IMR-90 (cell line): ENCODE results near the gene TNN. TPM values are rescaled to one million over a fixed set of nuclear protein-coding genes. Genes with fewer than 3 reads are reported as not detected.
"Not testable (repeated sequence)": the region's sequence is repeated elsewhere in the genome, so short reads cannot be mapped to it uniquely, and the experiment has no call there.

Experiments
- ATAC-seq: fragments of 200-7000 bp; cut with Tn5 transposase; 2 replicates; pipeline ENCODE4 v1.9.1; 2020; ENCODE audit warnings: low read depth, mild to moderate bottlenecking, moderate library complexity
- BruUV-seq: library from RNA; stranded (reverse); fragments of 400-500 nt; replicated peaks from 2 replicates; lab custom pipeline; 2021; lab: Mats Ljungman, UMichigan
- CTCF ChIA-PET: fragments of 300-600 bp; formaldehyde crosslinking; extraction: SDS; loops from one replicate; lab custom pipeline; 2021; ENCODE audit warnings: antibody characterized with exemption; lab: Yijun Ruan, JAX
- POLR2A ChIA-PET: fragments of 300-600 bp; sonication (Branson Sonifier 250); formaldehyde crosslinking; loops from one replicate; lab custom pipeline; 2022; ENCODE audit warnings: antibody characterized with exemption; ENCODE audit not compliant: unreplicated experiment; lab: Charles Lee
- DNase-seq: peaks from one replicate; pipeline ENCODE4 v3.0.0; 2013
- H2AFZ ChIP-seq: replicated peaks from 2 replicates; pipeline ENCODE3; 2013; ENCODE audit warnings: low read length, mild to moderate bottlenecking; ENCODE audit not compliant: poor library complexity
- H2AK5ac ChIP-seq: 2 replicates; pipeline ENCODE4 v1.6.1; 2013; ENCODE audit warnings: low read depth, low read length, inconsistent platforms
- H2AK9ac ChIP-seq: replicated peaks from 2 replicates; pipeline ENCODE3; 2013; ENCODE audit warnings: mild to moderate bottlenecking, low read depth, low read length, moderate library complexity; ENCODE audit not compliant: poor library complexity
- H2BK120ac ChIP-seq: 2 replicates; pipeline ENCODE4 v1.6.1; 2013; ENCODE audit warnings: low read depth, low read length, inconsistent platforms
- H2BK15ac ChIP-seq: 3 replicates; pipeline ENCODE4 v1.6.1; 2013; ENCODE audit warnings: low read depth, low read length, inconsistent platforms
- H2BK20ac ChIP-seq: 2 replicates; pipeline ENCODE4 v1.6.1; 2013; ENCODE audit warnings: low read depth, mild to moderate bottlenecking, inconsistent platforms, low read length, moderate library complexity
- H2BK5ac ChIP-seq: 2 replicates; pipeline ENCODE4 v1.6.1; 2013; ENCODE audit warnings: mild to moderate bottlenecking, low read depth, low read length, inconsistent platforms; ENCODE audit not compliant: poor library complexity, severe bottlenecking
- H3K14ac ChIP-seq: replicated peaks from 2 replicates; pipeline ENCODE4 v1.6.1; 2013; ENCODE audit warnings: low read depth, low read length, inconsistent platforms
- H3K18ac ChIP-seq: 2 replicates; pipeline ENCODE4 v1.6.1; 2013; ENCODE audit warnings: low read depth, low read length, control low read depth
- H3K23ac ChIP-seq: 2 replicates; pipeline ENCODE4 v1.6.1; 2013; ENCODE audit warnings: low read depth, low read length, inconsistent platforms
- H3K27ac ChIP-seq: 2 replicates; pipeline ENCODE4 v1.5.1; 2013; ENCODE audit warnings: mild to moderate bottlenecking, control low read depth, low read length; ENCODE audit not compliant: insufficient read depth
- H3K27me3 ChIP-seq: 2 replicates; pipeline ENCODE4 v1.6.1; 2013; ENCODE audit warnings: low read length; ENCODE audit not compliant: control insufficient read depth, insufficient read depth
- H3K36me3 ChIP-seq: 2 replicates; pipeline ENCODE4 v1.6.1; 2013; ENCODE audit warnings: low read length, mixed read lengths; ENCODE audit not compliant: control insufficient read depth, insufficient read depth
- H3K4ac ChIP-seq: 2 replicates; pipeline ENCODE4 v1.6.1; 2013; ENCODE audit warnings: low read depth, low read length, inconsistent platforms
- H3K4me1 ChIP-seq: 2 replicates; pipeline ENCODE4 v1.6.1; 2013; ENCODE audit warnings: low read length, mixed read lengths; ENCODE audit not compliant: control insufficient read depth, insufficient read depth
- H3K4me2 ChIP-seq: 2 replicates; pipeline ENCODE4 v1.6.1; 2013; ENCODE audit warnings: low read depth, mild to moderate bottlenecking, control low read depth, low read length, moderate library complexity
- H3K4me3 ChIP-seq: 2 replicates; pipeline ENCODE4 v1.5.1; 2013; ENCODE audit warnings: low read depth, mild to moderate bottlenecking, control low read depth, low read length, moderate library complexity; ENCODE audit not compliant: insufficient read depth
- H3K56ac ChIP-seq: 2 replicates; pipeline ENCODE4 v1.6.1; 2013; ENCODE audit warnings: low read length, inconsistent platforms; ENCODE audit not compliant: insufficient read depth; ENCODE audit errors: extremely low read depth
- H3K79me1 ChIP-seq, 2 experiments: 2 replicates each; pipeline ENCODE4 v1.6.1; 2013; ENCODE audit warnings: low read length in 2 of 2, inconsistent platforms in 1 of 2, low read depth in 1 of 2
- H3K9ac ChIP-seq: 2 replicates; pipeline ENCODE4 v1.6.1; 2013; ENCODE audit warnings: low read depth, low read length, control low read depth
- H3K9me1 ChIP-seq: 2 replicates; pipeline ENCODE4 v1.6.1; 2013; ENCODE audit warnings: low read length, inconsistent platforms; ENCODE audit not compliant: insufficient read depth
- H3K9me3 ChIP-seq: 2 replicates; pipeline ENCODE4 v1.6.1; 2013; ENCODE audit warnings: low read length; ENCODE audit not compliant: control insufficient read depth, insufficient read depth
- H4K20me1 ChIP-seq: 2 replicates; pipeline ENCODE4 v1.6.1; 2013; ENCODE audit warnings: low read length, inconsistent platforms; ENCODE audit not compliant: insufficient read depth
- H4K5ac ChIP-seq: 2 replicates; pipeline ENCODE4 v1.6.1; 2013; ENCODE audit warnings: mild to moderate bottlenecking, low read depth, low read length, control low read depth
- H4K8ac ChIP-seq, 2 experiments: 2 replicates each; pipeline ENCODE4 v1.6.1; 2013; ENCODE audit warnings: low read depth in 2 of 2, low read length in 2 of 2, control low read depth in 1 of 2, inconsistent platforms in 1 of 2
- H4K91ac ChIP-seq: 2 replicates; pipeline ENCODE4 v1.6.1; 2013; ENCODE audit warnings: low read depth, low read length, inconsistent platforms; ENCODE audit not compliant: insufficient read depth
- WGBS, 2 experiments: methylation state at CpG; one replicate each; pipeline versions ENCODE4 v1.1.5 to v1.1.7; 2013; ENCODE audit warnings: missing lambda C conversion rate in 2 of 2; ENCODE audit not compliant: insufficient read length in 1 of 2; ENCODE audit errors: extremely low coverage in 2 of 2; 5-methylcytosine and 5-hydroxymethylcytosine counted together
- dilution Hi-C: fragments of 300-500 bp; cut with HindIII; formaldehyde crosslinking; loops from one replicate; pipeline ENCODE4 v1.14.3; 2018; ENCODE audit warnings: low sequenced_read_pairs; ENCODE audit not compliant: unreplicated experiment
- in situ Hi-C: fragments of 300-500 bp; cut with MboI; formaldehyde crosslinking; loops from 3 replicates; pipeline ENCODE4 v1.14.3; 2019; ENCODE audit warnings: low sequenced_read_pairs, inconsistent platforms, mixed read lengths
- intact Hi-C: fragments of 100-400 bp; cut with micrococcal nuclease; formaldehyde crosslinking; loops from 2 replicates; pipeline ENCODE4 v1.10.0; 2022
- polyA plus RNA-seq, 3 experiments: library from polyadenylated mRNA; depleted of rRNA; stranded (reverse); fragments of >200 nt; gene quantifications; 2 replicates each; pipeline ENCODE4 v1.2.3, GENCODE V29; 2012; ENCODE audit warnings: low replicate concordance in 1 of 3
- total RNA-seq: library from RNA; depleted of rRNA; stranded (reverse); fragments of >200 nt; gene quantifications from 2 replicates; pipeline ENCODE4 v1.2.3, GENCODE V29; 2012

The TNN gene
- total and polyA plus RNA-seq, 2 of the 4 experiments (the other 2 are of a cell fraction) = not detected

DNA sequence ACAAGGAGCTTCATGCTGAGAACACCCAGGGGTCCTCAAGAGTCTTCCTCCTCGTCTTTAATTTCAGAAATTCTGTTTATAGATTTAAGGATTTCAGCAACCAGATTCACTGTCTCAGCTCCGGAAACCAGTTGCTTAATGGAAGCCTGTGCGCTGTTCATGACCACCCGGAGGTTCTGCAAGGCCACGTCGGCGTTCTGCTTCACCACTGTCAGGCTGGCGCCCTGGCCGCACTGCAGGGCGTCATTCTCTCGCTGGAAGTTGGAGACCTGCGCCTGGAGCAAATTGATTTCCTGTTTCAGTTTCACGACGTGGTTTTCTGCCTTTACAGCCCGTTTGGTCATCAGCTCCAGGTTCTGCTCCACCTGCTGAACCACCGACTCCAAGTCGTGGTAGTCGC lies 23.0 kb upstream of the TNN start:
- H3K4me3 ChIP-seq, H3K23ac ChIP-seq, H3K36me3 ChIP-seq, H2AK5ac ChIP-seq, H3K27me3 ChIP-seq, H3K4me1 ChIP-seq, H3K9me1 ChIP-seq, in situ Hi-C loops, H3K4me2 ChIP-seq, dilution Hi-C loops, H2BK5ac ChIP-seq, ATAC-seq, intact Hi-C loops, H3K18ac ChIP-seq, H3K9me3 ChIP-seq, H3K56ac ChIP-seq, H2AK9ac ChIP-seq, H3K79me1 ChIP-seq, H4K20me1 ChIP-seq, DNase-seq, H3K9ac ChIP-seq, H4K8ac ChIP-seq, H2BK20ac ChIP-seq, H4K91ac ChIP-seq, H3K27ac ChIP-seq, H2AFZ ChIP-seq, BruUV-seq, H2BK120ac ChIP-seq, POLR2A ChIA-PET, H3K14ac ChIP-seq, H3K4ac ChIP-seq, H4K5ac ChIP-seq, H2BK15ac ChIP-seq: not testable (repeated sequence)
- WGBS, 2 experiments = 81% methylated on average over 14 of the region's 18 CpGs; no CpG with 5 or more reads in 1 of the 2 experiments
- CTCF ChIA-PET = interaction anchor here (0.6 kb wide), 1 partner anchor 1049 kb away, joined by 3 read pairs; no protein-coding TSS in a partner anchor
